ENCODE measurements around the gene IFI44. TPM values are rescaled to one million over a fixed set of nuclear protein-coding genes. Genes with fewer than 3 reads are reported as not detected.

Gene IFI44
- polyA plus RNA-seq, 1 donor (not counting 4 experiments of a cell fraction or from before 2014, with no cell fraction given): 97.0 TPM

- Histone ChIP-seq H3K4me1 (ENCODE audit: control insufficient read depth, extremely low read depth, insufficient read depth, low read length) (peaks cover 4% of the 10 kb centered on the region), H3K27me3 (ENCODE audit: control insufficient read depth, extremely low read depth, insufficient read depth, low read length) (no peaks in the 10 kb centered on the region), H3K4me2 (ENCODE audit: control insufficient read depth, extremely low read depth, insufficient read depth, low read depth, low read length) (no peak overlapping the region), H3K27ac (ENCODE audit: control insufficient read depth, insufficient read depth, low read length) (no peak overlapping the region), H4K20me1 (ENCODE audit: control insufficient read depth, extremely low read depth, insufficient read depth, low read length) (no peaks in the 10 kb centered on the region), H3K36me3 (ENCODE audit: control insufficient read depth in 2 of 2, extremely low read depth in 1 of 2, insufficient read depth in 2 of 2, low read length in 2 of 2) (no peaks in the 10 kb centered on the region), H3K9me1 (ENCODE audit: control insufficient read depth, extremely low read depth, insufficient read depth, low read length) (no peaks in the 10 kb centered on the region), H3K4me3 (ENCODE audit: control insufficient read depth in 2 of 3, extremely low read depth in 1 of 3, insufficient read depth in 2 of 3, low read depth in 1 of 3, low read length in 3 of 3) (no peak overlapping the region), H2AFZ (ENCODE audit: control insufficient read depth, low read length) (no peak overlapping the region), H3K79me2 (ENCODE audit: control insufficient read depth, insufficient read depth, low read length) (no peaks in the 10 kb centered on the region), H3K9me3 (ENCODE audit: control insufficient read depth, low read depth, low read length) (no peaks in the 10 kb centered on the region), H3K9ac (ENCODE audit: control insufficient read depth, extremely low read depth, insufficient read depth, low read length) (no peak overlapping the region)
- dilution Hi-C loops (cut with MboI; ENCODE audit: extremely low pct_ligation_motif_present, low sequenced_read_pairs): no loop called here
- peak; percentile 9 for FAIRE-seq
- DNase-seq (ENCODE audit: low read depth, low spot score): no peak
- no peak for TF ChIP-seq EZH2 (IDR thresholded peaks at IDR 0.05; ENCODE audit: low read length)
- TF ChIP-seq, protein P1, sequence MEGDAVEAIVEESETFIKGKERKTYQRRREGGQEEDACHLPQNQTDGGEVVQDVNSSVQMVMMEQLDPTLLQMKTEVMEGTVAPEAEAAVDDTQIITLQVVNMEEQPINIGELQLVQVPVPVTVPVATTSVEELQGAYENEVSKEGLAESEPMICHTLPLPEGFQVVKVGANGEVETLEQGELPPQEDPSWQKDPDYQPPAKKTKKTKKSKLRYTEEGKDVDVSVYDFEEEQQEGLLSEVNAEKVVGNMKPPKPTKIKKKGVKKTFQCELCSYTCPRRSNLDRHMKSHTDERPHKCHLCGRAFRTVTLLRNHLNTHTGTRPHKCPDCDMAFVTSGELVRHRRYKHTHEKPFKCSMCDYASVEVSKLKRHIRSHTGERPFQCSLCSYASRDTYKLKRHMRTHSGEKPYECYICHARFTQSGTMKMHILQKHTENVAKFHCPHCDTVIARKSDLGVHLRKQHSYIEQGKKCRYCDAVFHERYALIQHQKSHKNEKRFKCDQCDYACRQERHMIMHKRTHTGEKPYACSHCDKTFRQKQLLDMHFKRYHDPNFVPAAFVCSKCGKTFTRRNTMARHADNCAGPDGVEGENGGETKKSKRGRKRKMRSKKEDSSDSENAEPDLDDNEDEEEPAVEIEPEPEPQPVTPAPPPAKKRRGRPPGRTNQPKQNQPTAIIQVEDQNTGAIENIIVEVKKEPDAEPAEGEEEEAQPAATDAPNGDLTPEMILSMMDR (optimal IDR thresholded peaks at IDR 0.05 in 1 of 3, IDR thresholded peaks at IDR 0.05 in 1 of 3, conservative IDR thresholded peaks at IDR 0.05 in 1 of 3; ENCODE audit: extremely low read depth in 1 of 3, insufficient read depth in 2 of 3, low read length in 3 of 3): no peak
Measured at GRCh38 chr1:78691995-78692747, 42.5 kb downstream of the IFI44 start.

GRCh38 chr1:78699813-78700212 lies 50.2 kb downstream of the IFI44 start:
- Histone ChIP-seq H3K4me2 (ENCODE audit: control insufficient read depth, extremely low read depth, insufficient read depth, low read depth, low read length) (no peak overlapping the region), H3K4me1 (ENCODE audit: control insufficient read depth, extremely low read depth, insufficient read depth, low read length) (no peaks in the 10 kb centered on the region), H3K9me1 (ENCODE audit: control insufficient read depth, extremely low read depth, insufficient read depth, low read length) (no peaks in the 10 kb centered on the region), H3K9ac (ENCODE audit: control insufficient read depth, extremely low read depth, insufficient read depth, low read length) (no peak overlapping the region), H3K27me3 (ENCODE audit: control insufficient read depth, extremely low read depth, insufficient read depth, low read length) (no peaks in the 10 kb centered on the region), H3K36me3 (ENCODE audit: control insufficient read depth in 2 of 2, extremely low read depth in 1 of 2, insufficient read depth in 2 of 2, low read length in 2 of 2) (no peaks in the 10 kb centered on the region), H3K4me3 (ENCODE audit: control insufficient read depth in 2 of 3, extremely low read depth in 1 of 3, insufficient read depth in 2 of 3, low read depth in 1 of 3, low read length in 3 of 3) (no peak overlapping the region), H3K79me2 (ENCODE audit: control insufficient read depth, insufficient read depth, low read length) (no peaks in the 10 kb centered on the region), H3K9me3 (ENCODE audit: control insufficient read depth, low read depth, low read length) (no peaks in the 10 kb centered on the region), H2AFZ (ENCODE audit: control insufficient read depth, low read length) (no peak overlapping the region), H4K20me1 (ENCODE audit: control insufficient read depth, extremely low read depth, insufficient read depth, low read length) (no peaks in the 10 kb centered on the region), H3K27ac (ENCODE audit: control insufficient read depth, insufficient read depth, low read length) (no peak overlapping the region)
- TF ChIP-seq, protein P1 (optimal IDR thresholded peaks at IDR 0.05 in 1 of 3, IDR thresholded peaks at IDR 0.05 in 1 of 3, conservative IDR thresholded peaks at IDR 0.05 in 1 of 3; ENCODE audit: extremely low read depth in 1 of 3, insufficient read depth in 2 of 3, low read length in 3 of 3): no peak
- TF ChIP-seq EZH2 (IDR thresholded peaks at IDR 0.05; ENCODE audit: low read length): no peak
- dilution Hi-C loops (cut with MboI; ENCODE audit: extremely low pct_ligation_motif_present, low sequenced_read_pairs): no loop called here
- FAIRE-seq (no peak), DNase-seq (ENCODE audit: low read depth, low spot score) (no peak)

Data from keratinocyte (primary cell).